ENCODE data around the gene SMIM5.

DNA sequence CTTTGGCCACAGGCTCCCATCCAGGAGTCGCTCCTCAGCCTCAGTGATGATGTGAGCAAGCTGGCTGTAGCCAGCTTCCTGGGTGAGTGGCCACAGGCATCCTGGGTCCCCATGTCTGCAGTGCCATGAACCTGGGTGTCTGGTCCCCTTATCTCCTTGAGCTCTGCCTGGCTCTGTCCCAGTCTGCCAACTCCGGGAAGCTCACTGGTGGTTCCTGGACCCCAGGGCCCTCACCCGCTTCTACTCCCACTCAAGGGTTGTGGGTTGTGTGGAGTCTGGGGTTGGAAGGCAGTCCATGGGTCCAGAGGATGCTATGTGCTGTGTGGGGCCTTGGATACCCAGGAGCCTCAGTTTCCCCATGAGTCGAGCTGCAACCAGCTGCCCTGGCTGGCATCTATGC, 11.7 kb upstream of the SMIM5 start:
- no peak for TF ChIP-seq POLR2A (IDR thresholded peaks at IDR 0.05)
- TF ChIP-seq, protein P1, sequence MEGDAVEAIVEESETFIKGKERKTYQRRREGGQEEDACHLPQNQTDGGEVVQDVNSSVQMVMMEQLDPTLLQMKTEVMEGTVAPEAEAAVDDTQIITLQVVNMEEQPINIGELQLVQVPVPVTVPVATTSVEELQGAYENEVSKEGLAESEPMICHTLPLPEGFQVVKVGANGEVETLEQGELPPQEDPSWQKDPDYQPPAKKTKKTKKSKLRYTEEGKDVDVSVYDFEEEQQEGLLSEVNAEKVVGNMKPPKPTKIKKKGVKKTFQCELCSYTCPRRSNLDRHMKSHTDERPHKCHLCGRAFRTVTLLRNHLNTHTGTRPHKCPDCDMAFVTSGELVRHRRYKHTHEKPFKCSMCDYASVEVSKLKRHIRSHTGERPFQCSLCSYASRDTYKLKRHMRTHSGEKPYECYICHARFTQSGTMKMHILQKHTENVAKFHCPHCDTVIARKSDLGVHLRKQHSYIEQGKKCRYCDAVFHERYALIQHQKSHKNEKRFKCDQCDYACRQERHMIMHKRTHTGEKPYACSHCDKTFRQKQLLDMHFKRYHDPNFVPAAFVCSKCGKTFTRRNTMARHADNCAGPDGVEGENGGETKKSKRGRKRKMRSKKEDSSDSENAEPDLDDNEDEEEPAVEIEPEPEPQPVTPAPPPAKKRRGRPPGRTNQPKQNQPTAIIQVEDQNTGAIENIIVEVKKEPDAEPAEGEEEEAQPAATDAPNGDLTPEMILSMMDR (IDR thresholded peaks at IDR 0.05), result no peak
